Medulla oblongata (tissue), 1 donor: Measurements from ENCODE around the gene INS.

Source experiments
- DNase-seq: peaks from one replicate; pipeline ENCODE4 v3.0.0-alpha.2; 2015; ENCODE audit errors: extremely low spot score

INS gene

GRCh38 chr11:2160736-2161259, at the start of gene INS:
Gene INS (minus strand): TSS chr11:2161209. CDS start chr11:2160971, 238 bp downstream.
- no peak for DNase-seq

- no peak for DNase-seq
These were observed 49.5 kb upstream of the INS start for GRCh38 chr11:2210366-2211112.

GRCh38 chr11:2209900-2210321, 48.9 kb upstream of the INS start:
- DNase-seq, result no peak

- no peak for DNase-seq
These were observed 48.4 kb upstream of the INS start for GRCh38 chr11:2209370-2209801.

GRCh38 chr11:2208691-2209369, 47.8 kb upstream of the INS start:
- no peak for DNase-seq

GRCh38 chr11:2207773-2208621, 47.0 kb upstream of the INS start:
- DNase-seq, result no peak

GRCh38 chr11:2207212-2207611, 46.2 kb upstream of the INS start:
- no peak for DNase-seq

GRCh38 chr11:2205981-2206690, 45.1 kb upstream of the INS start:
- DNase-seq, result no peak

GRCh38 chr11:2205214-2205720, 44.3 kb upstream of the INS start:
- no peak for DNase-seq

- no peak for DNase-seq
These were observed 43.6 kb upstream of the INS start for GRCh38 chr11:2204361-2205213.

- DNase-seq, result no peak
These were observed 42.6 kb upstream of the INS start for GRCh38 chr11:2203440-2204259.

GRCh38 chr11:2202900-2203439, 42.0 kb upstream of the INS start:
- DNase-seq, result no peak

GRCh38 chr11:2202071-2202899, 41.3 kb upstream of the INS start:
- no peak for DNase-seq

- no peak for DNase-seq
These were observed 40.5 kb upstream of the INS start for GRCh38 chr11:2201542-2201941.

GRCh38 chr11:2200957-2201519, 40.0 kb upstream of the INS start:
- DNase-seq, result no peak

- no peak for DNase-seq
These were observed 39.5 kb upstream of the INS start for GRCh38 chr11:2200536-2200935.

GRCh38 chr11:2199466-2200341, 38.7 kb upstream of the INS start:
- DNase-seq, result no peak
